SU-DHL-6 (cell line): ENCODE results near the gene OBSCN.

Source experiments
- EZH2phosphoT487 ChIP-seq: fragments of 200-600 bp; sonication (generic), shearing (Covaris generic); conservative IDR thresholded peaks from 2 replicates; pipeline ENCODE4 v1.6.1; 2018; ENCODE audit warnings: mild to moderate bottlenecking, antibody characterized with exemption, low read length, moderate library complexity, mixed read lengths
- TF ChIP-seq, protein P1 (sequence below): fragments of 200-600 bp; sonication (generic); IDR thresholded peaks from one replicate; pipeline ENCODE4 v1.5.1; 2017; ENCODE audit warnings: antibody characterized with exemption, mild to moderate bottlenecking, low read length, moderate library complexity; ENCODE audit not compliant: insufficient read depth, poor library complexity, severe bottlenecking

DNA sequence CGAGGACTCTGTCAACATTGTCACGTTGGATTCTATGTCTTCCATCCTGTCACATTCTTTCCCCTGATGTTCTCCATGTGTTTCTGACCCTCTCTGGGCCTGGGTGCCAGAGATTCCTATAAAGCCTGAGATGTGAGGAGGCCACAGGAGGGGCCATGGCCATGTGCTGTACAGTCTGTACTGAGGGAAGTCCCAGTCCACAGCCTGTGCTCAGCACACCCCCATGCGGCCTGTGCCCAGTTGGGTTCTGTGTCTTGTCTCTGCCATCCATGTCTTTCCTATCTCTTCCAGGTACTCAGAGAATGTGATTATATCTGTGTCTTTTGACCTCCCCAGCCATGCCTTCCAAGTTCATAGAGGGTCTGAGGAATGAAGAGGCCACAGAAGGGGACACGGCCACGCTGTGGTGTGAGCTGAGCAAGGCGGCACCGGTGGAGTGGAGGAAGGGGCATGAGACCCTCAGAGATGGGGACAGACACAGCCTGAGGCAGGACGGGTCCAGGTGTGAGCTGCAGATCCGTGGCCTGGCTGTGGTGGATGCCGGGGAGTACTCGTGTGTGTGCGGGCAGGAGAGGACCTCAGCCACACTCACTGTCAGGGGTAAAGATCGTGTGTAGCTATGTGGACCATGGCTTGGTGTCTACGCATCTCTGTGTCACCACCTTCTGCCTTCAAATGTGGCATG is 86.1 kb downstream of the OBSCN start:
- TF ChIP-seq, protein P1, sequence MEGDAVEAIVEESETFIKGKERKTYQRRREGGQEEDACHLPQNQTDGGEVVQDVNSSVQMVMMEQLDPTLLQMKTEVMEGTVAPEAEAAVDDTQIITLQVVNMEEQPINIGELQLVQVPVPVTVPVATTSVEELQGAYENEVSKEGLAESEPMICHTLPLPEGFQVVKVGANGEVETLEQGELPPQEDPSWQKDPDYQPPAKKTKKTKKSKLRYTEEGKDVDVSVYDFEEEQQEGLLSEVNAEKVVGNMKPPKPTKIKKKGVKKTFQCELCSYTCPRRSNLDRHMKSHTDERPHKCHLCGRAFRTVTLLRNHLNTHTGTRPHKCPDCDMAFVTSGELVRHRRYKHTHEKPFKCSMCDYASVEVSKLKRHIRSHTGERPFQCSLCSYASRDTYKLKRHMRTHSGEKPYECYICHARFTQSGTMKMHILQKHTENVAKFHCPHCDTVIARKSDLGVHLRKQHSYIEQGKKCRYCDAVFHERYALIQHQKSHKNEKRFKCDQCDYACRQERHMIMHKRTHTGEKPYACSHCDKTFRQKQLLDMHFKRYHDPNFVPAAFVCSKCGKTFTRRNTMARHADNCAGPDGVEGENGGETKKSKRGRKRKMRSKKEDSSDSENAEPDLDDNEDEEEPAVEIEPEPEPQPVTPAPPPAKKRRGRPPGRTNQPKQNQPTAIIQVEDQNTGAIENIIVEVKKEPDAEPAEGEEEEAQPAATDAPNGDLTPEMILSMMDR, result no peak
- TF ChIP-seq EZH2phosphoT487, result no peak
